ENCODE results near the gene MOGAT3. TPM values are rescaled to one million over a fixed set of nuclear protein-coding genes. Genes with fewer than 3 reads are reported as not detected.

The MOGAT3 gene
- total and polyA plus RNA-seq, 9 of the 15 experiments (the other 6 are each of a cell fraction or from before 2014, with no cell fraction given): 0.07 to 0.17 (median 0.13) TPM; not detected in 6

DNA sequence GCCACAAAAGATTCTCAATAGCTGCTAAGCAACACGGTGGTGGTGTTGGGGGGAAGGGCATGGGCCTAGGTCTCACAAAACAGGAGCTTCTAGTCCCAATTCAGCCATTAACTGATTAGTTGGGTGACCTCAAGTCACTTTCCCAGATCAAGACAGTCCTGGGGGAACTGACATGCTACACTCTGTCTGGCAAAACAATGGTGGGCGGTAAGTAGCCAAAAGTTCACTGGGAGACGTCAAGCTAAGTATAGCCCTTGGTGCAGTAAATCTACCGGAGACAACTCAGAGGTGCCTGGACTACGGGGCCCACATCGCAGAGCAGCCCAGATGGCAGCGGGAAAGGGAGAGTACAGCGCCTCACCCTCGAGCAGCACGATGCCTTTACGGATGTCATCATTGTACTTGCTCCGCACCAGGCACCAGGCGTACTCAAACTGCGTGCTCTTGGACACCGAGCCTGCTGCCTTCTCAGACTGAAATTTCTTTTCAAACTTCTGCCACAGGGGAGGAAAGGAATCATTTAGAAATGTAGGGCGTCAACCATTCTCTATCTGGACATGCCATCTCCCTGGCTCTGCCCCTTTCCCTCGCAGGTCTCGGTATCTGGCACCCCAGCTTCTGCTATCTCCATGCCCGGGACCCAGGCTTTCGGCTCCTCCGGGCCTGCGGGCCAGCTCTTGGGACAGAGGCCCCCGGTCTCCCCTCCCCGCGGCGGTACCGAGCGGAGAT is 43.0 kb upstream of the MOGAT3 start (continued):
- no peak for TF ChIP-seq MYBL2 (IDR thresholded peaks at IDR 0.05; ENCODE audit: low read depth)
- no peak for TF ChIP-seq MYBL2 (CRISPR knock-in tag; IDR thresholded peaks at IDR 0.05; ENCODE audit: borderline replicate concordance)
- no peak for TF ChIP-seq KAT2B (IDR thresholded peaks at IDR 0.05; ENCODE audit: low read depth, low read length)
- no peak for TF ChIP-seq ZNF263 (CRISPR knock-in tag; IDR thresholded peaks at IDR 0.05; ENCODE audit: borderline replicate concordance)
- TF ChIP-seq BMI1 (IDR thresholded peaks at IDR 0.05; ENCODE audit: low read length): no peak
- no peak for TF ChIP-seq HIVEP1 (CRISPR knock-in tag; IDR thresholded peaks at IDR 0.05)
- TF ChIP-seq FOXP1 (CRISPR knock-in tag; IDR thresholded peaks at IDR 0.05): no peak
- no peak for TF ChIP-seq ZNF347 (CRISPR knock-in tag; IDR thresholded peaks at IDR 0.05; ENCODE audit: low read depth)
- peak in 1 of 2 experiments; percentile 36; a peak in 1 of 4 replicates for TF ChIP-seq TBL1XR1 (IDR thresholded peaks at IDR 0.05; ENCODE audit: low read length in 2 of 2)
- TF ChIP-seq C11orf30 (IDR thresholded peaks at IDR 0.05; ENCODE audit: low read depth): no peak
- TF ChIP-seq ZNF165 (CRISPR knock-in tag; IDR thresholded peaks at IDR 0.05; ENCODE audit: borderline replicate concordance): no peak
- no peak for TF ChIP-seq TRIM28 (IDR thresholded peaks at IDR 0.05)
- no peak for TF ChIP-seq ZNF830 (CRISPR knock-in tag; IDR thresholded peaks at IDR 0.05)
- no peak for TF ChIP-seq E2F5 (CRISPR knock-in tag; IDR thresholded peaks at IDR 0.05)
- TF ChIP-seq ZNF354B (CRISPR knock-in tag; IDR thresholded peaks at IDR 0.05): no peak
- TF ChIP-seq TAL1 (IDR thresholded peaks at IDR 0.05): peak; percentile 42; the same call in 1 of the 2 replicates
- TF ChIP-seq HOXB6 (CRISPR knock-in tag; IDR thresholded peaks at IDR 0.05; ENCODE audit: borderline replicate concordance): no peak
- no peak for TF ChIP-seq ZNF174 (CRISPR knock-in tag; IDR thresholded peaks at IDR 0.05)
- no peak for TF ChIP-seq PRPF4 (IDR thresholded peaks at IDR 0.05; ENCODE audit: insufficient read depth, low read depth, low read length, poor library complexity, severe bottlenecking)
- TF ChIP-seq IRF1 (CRISPR knock-in tag; IDR thresholded peaks at IDR 0.05; ENCODE audit: borderline replicate concordance): no peak
- TF ChIP-seq, protein P1, sequence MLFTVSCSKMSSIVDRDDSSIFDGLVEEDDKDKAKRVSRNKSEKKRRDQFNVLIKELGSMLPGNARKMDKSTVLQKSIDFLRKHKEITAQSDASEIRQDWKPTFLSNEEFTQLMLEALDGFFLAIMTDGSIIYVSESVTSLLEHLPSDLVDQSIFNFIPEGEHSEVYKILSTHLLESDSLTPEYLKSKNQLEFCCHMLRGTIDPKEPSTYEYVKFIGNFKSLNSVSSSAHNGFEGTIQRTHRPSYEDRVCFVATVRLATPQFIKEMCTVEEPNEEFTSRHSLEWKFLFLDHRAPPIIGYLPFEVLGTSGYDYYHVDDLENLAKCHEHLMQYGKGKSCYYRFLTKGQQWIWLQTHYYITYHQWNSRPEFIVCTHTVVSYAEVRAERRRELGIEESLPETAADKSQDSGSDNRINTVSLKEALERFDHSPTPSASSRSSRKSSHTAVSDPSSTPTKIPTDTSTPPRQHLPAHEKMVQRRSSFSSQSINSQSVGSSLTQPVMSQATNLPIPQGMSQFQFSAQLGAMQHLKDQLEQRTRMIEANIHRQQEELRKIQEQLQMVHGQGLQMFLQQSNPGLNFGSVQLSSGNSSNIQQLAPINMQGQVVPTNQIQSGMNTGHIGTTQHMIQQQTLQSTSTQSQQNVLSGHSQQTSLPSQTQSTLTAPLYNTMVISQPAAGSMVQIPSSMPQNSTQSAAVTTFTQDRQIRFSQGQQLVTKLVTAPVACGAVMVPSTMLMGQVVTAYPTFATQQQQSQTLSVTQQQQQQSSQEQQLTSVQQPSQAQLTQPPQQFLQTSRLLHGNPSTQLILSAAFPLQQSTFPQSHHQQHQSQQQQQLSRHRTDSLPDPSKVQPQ (CRISPR knock-in tag; IDR thresholded peaks at IDR 0.05; ENCODE audit: borderline replicate concordance): no peak
- TF ChIP-seq TEAD4 (IDR thresholded peaks at IDR 0.05; ENCODE audit: low read length): no peak
- TF ChIP-seq TEAD4 (CRISPR knock-in tag; IDR thresholded peaks at IDR 0.05; ENCODE audit: borderline replicate concordance): no peak
- TF ChIP-seq ARID1B (IDR thresholded peaks at IDR 0.05): peak; percentile 66; the same call in 1 of the 2 replicates
- peak; percentile 26; the same call in 1 of the 2 replicates for TF ChIP-seq TCF3 (CRISPR knock-in tag; IDR thresholded peaks at IDR 0.05)
- TF ChIP-seq SPI1 (IDR thresholded peaks at IDR 0.05; ENCODE audit: borderline replicate concordance, low read depth, low read length): no peak
- no peak for TF ChIP-seq RFX5 (IDR thresholded peaks at IDR 0.05; ENCODE audit: low read depth, low read length)
- no peak for TF ChIP-seq GTF2F1 (IDR thresholded peaks at IDR 0.05; ENCODE audit: low read depth, low read length)

All from K562 (cell line).